Caki2 (cell line): Measurements from ENCODE around the gene CHPF2. TPM values are rescaled to one million over a fixed set of nuclear protein-coding genes. Genes with fewer than 3 reads are reported as not detected.
A peak's percentile ranks its signal among the peaks of the same experiment; 100 is the strongest.

Experiments used
- DNase-seq: peaks from one replicate; pipeline ENCODE4 v3.0.0-alpha.2; 2015; ENCODE audit warnings: low read depth
- in situ Hi-C: cut with HindIII; loops from 2 replicates; pipeline ENCODE4 v1.10.0; 2016; ENCODE audit warnings: low sequenced_read_pairs, low pct_unique_long_range_greater_than_20kb, mixed read lengths
- total RNA-seq: library from RNA; depleted of rRNA; stranded (reverse); fragments of >200 nt; shearing (Covaris generic); gene quantifications from 2 replicates; pipeline ENCODE4 v1.2.3, GENCODE V29; 2014; ENCODE audit warnings: low replicate concordance; rRNA removed

Gene CHPF2, protein sequence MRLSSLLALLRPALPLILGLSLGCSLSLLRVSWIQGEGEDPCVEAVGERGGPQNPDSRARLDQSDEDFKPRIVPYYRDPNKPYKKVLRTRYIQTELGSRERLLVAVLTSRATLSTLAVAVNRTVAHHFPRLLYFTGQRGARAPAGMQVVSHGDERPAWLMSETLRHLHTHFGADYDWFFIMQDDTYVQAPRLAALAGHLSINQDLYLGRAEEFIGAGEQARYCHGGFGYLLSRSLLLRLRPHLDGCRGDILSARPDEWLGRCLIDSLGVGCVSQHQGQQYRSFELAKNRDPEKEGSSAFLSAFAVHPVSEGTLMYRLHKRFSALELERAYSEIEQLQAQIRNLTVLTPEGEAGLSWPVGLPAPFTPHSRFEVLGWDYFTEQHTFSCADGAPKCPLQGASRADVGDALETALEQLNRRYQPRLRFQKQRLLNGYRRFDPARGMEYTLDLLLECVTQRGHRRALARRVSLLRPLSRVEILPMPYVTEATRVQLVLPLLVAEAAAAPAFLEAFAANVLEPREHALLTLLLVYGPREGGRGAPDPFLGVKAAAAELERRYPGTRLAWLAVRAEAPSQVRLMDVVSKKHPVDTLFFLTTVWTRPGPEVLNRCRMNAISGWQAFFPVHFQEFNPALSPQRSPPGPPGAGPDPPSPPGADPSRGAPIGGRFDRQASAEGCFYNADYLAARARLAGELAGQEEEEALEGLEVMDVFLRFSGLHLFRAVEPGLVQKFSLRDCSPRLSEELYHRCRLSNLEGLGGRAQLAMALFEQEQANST
- total RNA-seq: 27.5 and 38.2 TPM in 2 replicates

DNA sequence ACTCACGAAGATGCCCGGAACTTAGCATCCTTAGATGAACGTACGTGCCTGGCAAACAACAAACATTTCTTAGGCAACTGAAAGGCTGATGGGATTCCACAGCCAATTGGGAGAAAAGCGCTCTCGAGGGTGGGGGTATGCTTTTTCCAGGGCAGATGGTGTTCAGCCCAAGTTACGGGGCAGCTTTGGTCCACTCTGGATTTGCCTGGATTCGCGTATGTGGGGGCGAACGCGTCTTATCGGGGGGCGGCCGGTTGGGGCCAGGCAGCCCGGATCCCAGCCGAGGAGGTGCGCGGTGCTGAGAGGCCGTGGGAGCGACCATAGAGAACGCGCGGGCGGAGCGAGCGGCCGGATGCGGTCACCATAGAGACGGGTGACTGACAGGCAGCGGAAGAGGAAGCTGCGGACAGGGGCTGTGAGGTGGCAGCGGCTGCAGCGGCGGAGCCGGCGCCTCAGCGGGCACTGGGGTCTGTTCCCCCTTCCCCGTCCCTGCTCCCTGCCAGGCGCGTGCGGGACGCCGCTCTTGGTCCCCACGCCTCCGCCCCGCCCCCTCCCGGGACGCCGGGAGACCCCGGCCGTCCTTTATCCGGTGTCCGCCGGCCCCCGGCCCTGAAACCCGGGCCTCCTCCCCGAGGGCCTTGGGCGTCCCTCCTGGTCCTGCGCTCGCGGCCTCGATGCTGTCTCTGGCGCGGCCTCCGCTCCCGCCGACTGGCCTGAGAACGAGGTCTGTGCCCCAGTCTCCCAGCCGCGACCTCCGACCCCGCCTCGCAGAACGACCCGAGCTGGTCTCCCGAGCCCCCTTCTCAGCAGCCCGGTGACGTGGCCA is at the start of gene CHPF2:
Gene CHPF2, plus strand, starts transcription at position 393 of the 826 bp plus-strand sequence. CDS start 1,529 bp downstream, outside the sequence.
- in situ Hi-C loops: no loop called here
- DNase-seq: peak; percentile 69

DNA sequence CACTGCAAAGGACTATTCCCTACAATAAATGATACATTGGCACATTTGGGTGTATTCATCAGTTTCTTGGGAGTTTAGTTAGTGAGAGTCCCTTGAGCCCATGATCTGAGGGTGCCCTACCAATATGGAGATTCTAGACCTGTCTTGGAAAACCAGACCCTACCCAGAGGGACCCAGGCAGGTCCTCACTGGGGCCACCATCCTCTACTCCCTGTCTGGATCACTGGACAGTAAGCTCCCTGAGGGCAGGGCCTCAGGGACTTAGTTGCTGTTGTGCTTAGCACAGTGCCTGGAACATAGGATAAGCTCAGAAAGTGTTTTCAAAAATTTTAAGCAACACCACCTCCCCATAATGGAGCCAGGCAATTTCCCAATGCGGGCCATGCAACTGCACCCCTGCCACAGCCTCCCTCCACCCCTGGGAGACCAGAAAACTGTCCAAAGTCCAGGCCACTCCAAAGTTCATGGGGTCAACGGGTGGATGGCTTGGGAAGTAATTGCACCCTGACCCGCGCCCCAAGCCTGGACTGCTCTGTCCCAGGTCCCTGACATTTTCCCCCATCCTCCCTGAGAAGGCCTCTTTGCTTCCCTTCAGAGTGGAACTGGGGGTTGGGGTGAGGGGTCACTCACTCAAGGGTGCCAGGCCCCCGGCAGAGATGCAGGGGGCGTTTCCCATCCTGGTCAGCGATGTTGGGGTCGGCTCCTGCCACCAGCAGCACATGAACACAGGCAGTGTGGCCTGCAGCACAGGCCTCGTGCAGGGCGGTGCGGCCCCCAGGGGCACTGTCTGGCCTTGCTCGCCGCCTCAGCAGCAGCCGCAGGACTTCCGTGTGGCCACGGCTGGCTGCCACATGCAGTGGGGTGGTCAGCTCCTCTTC is 46.3 kb upstream of the CHPF2 start:
- in situ Hi-C loops: no loop called here
- no peak for DNase-seq

DNA sequence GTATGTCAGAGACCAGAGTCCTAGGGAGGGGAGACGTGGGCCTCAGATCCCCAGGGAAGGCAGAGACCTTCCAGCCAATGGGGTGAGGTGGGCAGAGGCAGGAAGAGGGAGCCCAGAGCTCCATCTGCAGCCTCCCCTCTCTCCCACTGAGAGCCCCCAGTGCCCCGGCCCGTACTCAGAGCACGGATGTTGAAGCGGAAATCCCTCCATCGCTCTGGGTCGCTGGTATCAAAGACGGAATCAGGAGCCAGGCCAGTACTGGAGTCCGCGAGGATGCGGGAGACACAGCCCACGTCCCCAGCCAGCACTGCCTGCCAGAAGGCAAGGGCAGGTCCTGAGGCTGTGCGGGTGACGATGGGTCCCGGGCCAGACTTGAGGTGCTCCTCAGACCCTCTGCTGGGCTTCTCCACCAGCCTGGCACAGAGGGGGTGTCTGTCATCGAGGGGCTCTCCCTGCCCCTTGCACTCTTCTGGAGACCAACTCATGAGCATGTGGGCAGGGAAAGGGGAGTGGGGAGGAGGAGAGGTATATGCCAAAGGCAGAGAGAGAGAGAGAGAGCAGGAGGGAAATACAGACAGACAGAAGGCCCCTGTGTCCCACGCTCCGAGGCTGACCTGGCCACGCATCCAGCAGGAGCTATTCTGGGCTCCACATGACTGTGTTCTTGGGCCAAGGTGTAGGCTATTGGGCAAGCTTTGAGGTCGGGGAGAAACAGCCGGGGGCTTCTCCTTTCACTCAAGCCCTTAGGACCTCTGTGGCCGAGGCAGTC is 45.5 kb upstream of the CHPF2 start, which contains the start of gene ASB10:
Gene ASB10, minus strand, starts transcription at position 611 of the 769 bp plus-strand sequence. Its CDS starts 120 bp downstream, at position 491.
- in situ Hi-C loops: no loop called here

DNA sequence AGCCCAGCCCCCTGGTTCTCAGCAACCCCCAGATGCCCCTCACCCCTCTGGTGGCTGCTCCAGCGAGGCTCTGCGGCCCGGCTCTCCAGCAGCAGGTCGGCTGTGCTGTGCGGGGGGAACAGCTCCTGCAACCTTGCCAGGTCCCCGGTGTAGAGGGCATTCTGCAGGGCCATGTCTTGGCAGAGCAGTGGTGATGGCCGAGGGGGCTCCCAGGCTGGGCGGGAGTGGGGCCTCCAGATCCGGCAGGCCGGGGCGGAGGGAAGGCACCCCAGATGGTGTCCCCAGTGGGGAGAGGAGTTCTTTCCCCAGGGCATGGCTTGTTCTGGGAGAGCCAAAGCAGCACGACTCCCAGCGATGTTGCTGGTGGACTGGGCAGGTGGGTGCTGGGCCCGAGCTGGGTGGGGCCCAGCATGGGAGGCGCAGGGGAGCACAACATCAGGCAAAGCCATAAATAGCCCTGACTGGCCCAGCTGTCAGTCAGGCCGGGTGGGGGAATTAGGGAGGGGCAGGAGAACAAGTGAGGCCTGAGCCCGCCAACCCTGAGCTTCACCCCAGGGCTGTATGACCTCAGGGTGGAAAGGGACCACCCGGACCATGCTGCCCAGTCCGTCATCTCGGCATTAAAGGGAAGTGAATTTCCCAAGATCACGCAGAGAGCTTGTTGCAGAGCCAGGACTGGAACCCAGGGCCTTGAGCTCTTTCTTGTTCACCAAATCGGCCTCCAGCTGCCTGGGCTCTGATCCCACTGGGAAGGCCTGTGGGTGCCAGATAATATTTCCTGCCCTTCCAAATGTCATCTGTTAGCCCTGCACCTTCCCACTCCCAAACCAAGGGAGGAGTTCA is 44.7 kb upstream of the CHPF2 start:
- DNase-seq: no peak
- in situ Hi-C loops: no loop called here

More for the DNA sequence above, 45.5 kb upstream of the CHPF2 start, which contains the start of gene ASB10:
- no peak for DNase-seq

DNA sequence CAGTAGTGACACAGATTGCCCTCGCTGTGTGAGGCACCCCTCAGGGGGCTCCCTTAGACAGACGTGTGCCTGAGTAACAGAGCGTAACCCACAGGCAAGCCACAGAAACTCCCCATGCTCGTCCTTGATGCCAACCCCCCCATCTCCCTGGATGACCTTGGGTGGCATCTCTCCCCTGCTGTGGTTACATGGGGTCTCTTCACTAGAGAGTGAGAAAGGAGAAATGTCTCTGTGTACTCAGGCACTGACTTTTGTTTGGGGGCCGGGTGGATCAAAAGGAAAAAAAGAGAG is 44.1 kb upstream of the CHPF2 start:
- in situ Hi-C loops: no loop called here
- DNase-seq: no peak

DNA sequence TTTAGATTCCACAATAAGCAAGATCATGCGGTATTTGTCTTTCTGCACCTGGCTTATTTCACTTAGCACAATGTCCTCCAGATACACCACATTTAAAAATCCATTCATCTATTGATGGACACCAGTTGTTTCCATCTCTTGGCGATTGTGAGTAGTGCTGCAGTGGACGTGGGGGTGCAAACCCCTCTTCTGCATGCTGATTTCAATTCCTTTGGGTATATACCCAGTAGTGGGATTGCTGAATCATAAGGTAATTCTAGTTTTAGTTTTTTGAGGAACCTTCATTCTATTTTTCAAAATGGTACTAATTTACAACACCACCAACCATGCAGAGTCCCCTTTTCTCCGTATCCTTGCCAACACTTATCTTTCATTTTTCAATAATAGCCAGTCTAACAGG is 43.2 kb upstream of the CHPF2 start:
- no peak for DNase-seq
- in situ Hi-C loops: no loop called here

DNA sequence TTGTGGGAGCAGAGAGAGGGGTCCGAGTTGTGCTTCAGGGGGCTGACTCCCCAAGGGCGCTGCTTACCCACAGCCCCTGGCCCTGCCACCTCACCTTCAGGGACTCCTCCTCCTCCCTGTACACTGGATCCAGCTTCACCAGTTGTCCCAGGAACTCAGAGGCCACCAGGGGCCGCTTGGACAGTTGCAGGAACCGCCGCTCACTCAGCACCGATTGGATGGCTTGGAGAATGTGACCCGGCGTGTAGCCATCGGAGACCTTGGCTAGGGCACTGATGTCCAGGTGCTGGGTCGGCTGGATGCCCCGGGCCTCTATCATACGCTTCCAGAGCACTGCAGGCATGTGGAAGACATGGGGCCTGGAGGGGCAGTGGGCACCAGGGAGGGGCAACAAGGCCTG is 40.7 kb upstream of the CHPF2 start:
- no peak for DNase-seq
- in situ Hi-C loops: no loop called here

DNA sequence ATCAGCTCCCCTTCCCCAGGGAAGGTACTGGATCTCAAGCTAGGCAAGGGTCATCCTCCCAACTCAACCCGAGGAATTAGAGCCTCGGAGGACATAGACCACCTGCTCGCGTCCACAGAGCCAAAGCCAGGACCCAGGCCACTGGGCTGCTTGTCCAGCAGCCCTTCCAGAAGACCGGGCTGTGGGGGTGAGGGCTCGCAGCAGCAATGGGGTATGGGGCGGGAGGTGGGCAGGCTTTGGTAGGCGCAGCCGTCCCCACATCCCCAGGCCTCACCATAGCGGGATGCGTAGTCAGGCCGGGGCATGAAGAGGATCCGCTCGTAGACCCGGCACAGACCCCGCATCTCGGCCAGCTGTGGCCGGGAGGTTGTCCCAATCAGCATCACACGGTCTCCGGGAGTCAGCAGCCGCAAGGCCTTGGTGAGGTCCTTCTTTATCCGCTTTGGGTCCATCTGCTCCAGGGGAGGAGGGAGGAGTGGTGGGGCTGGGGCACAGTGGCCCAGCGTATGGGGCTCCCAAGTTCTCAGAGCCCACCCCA is 40.2 kb upstream of the CHPF2 start:
- in situ Hi-C loops: no loop called here
- DNase-seq: no peak

DNA sequence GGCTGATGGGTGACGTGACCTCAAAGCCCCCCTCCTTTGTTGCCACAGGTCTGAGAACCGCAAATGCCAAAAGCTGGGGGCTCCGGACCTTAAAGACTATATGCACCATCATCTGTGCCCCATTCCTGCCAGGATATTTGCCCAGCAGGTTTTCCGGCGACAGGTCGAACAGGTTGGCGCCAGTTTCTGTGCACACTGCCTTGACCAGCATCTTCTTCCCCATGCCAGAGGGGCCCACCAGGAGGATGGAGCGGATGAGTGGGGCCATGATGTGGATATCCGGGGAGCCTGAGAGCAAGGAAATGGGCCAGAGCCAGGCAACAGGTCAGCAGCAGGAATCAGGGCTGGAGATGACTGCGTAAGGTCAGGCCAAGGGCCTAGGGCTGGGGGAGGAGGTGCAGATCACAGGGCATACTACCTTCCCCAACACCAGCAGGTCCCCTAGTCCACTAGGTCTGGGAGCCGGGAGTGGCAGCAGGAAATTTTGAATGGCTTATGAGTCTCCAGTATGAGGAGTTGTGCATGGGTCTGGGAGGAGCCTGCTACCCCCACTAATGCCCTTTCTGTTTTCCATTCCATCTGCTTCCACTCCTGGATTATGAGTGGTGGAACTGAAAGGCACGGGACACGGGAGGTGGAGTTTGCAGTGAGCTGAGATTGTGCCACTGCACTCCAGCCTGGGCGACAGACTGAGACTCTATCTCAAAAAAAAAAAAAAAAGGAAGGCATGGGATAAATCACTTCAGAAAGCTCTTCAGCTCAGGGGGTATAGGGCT is 38.9 kb upstream of the CHPF2 start:
- in situ Hi-C loops: no loop called here
- DNase-seq: no peak

DNA sequence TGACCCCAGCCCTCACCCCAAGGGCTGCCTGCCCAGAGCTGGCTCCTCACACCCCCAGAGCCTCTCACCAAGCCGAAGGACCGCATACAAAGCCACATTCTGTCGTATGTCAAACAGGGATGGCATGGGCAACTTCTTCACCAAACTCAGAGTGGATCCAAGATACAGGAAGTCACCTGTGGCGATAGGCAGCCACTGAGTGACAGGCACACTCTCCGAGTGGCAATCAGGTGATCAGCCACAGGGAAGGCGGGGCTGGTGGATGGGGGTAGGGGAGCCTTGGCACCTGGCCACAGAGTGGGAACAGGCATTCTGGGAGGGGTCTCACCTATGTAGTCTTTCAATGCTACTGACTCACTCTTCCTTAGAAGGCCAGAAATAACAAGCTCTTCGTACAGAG is 38.1 kb upstream of the CHPF2 start:
- in situ Hi-C loops: no loop called here
- no peak for DNase-seq

DNA sequence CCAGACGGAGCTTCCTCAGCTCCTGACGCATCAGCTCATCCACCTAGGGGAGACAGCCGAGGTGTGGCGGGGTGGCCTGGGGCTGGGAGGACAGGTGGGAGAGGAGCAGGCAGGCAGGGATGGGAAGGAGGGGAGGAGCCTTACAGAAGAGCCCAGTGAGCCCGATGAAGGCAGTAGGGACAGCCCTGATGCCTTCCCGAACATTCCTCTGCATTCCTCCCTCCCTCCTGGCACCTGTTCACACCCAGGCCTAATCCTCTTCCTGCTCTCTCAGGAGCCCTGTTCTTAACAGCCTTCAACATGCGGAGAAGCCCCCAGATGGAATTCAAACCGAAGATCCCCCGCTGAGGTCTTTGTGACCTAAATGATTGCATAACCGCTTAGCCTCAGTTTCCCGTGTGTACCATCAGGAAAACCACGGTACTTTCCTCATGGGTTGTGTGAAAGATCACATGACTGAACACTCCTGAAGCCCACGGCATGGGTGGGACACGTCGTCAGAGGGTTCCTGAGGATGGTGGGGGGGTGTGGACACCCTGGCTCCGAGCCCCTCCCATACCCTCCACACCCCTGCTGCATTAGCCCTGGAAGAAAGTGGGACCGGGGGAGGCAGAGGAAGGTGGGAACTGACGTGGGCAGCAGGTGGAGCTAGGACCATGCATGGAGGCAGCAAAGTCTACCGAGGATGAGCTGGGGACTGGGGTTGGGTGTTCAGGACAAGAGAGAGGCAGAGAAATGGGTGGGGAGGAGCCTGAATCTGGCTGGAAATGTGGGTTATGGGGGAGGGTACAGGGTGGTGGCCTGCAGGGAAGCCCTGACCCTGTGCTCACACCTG is 36.5 kb upstream of the CHPF2 start:
- in situ Hi-C loops: no loop called here
- DNase-seq: no peak

DNA sequence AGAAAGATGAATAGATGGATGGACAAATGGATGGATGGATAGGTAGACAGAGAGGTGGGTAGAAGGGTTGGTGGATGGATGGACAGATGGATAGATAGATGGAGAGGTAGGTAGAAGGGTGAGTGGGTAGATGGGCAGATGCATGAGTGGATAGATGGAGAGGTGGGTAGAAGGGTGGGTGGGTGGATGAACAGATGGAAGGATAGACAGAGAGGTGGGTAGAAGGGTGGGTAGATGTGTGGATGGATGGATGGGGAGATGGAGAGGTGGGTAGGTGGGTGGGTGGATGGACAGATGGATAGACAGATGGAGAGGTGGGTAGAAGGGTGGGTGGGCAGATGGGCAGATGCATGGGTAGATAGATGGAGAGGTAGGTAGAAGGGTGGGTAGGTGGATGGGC is 34.4 kb upstream of the CHPF2 start:
- DNase-seq: no peak

DNA sequence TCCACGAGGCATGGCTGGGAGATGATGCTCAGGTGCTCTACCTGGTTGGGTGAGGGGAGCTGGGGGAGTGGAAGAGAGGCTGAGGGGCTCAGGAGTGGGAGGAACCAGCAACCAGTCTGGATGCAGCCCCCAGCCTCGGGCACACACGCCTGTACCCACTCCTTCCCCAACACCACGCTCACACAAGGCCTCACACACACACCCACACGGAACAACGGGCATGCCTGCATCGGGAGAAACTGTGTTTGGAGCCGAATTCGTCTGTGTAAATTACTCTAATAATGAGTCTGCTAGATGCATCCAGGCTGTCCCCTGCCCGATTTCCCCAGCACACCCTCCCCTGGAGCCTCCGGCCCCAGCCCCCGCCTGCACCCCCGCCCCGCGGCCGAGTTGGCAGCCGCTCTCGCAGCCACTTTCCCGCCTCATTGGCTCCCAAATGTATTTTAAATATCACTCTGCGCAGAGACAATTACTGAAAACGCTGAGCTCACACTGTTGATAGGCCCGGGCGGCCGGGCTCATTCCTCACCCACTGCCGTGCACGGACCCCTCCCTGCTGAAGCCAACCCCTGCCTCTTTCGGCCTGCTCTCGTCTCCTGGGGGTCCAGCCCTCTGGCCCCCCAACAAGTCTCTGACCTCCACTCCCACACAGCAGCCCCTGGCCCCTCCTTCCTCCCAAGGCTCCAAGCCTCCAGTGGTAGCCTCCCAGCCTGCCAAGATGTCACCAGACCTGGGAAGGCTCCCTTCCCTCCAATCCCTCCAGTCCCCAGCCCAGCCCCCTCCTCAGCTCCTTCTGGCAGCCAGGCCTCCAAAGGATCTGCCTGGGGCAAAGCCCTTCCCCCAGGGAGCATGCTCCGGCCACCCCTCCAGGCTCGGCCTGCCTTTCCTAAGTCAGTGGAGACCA is 33.1 kb upstream of the CHPF2 start:
- DNase-seq: no peak
- in situ Hi-C loops: no loop called here

More for the DNA sequence above, 34.4 kb upstream of the CHPF2 start:
- in situ Hi-C loops: no loop called here

DNA sequence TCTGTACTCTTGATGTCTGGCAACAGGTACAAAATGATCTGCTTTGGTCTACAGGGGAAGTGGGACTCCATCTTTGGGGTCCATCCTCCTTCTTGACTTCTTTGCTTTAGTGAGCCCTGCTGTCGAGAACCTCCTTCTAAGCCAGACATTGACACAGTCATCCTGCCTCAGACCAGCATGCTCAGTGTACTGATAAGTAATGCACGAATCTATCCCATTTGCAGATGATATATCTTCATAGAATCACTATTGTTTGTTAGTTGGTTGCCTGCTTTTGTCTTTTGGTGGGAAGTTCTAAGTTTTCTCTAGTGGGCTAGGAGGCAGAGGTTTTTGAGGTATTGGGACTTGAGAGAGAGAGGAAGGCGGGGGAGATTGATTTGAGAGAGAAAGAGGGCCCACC is 30.9 kb upstream of the CHPF2 start:
- DNase-seq: no peak
- in situ Hi-C loops: no loop called here
